ENCODE data around the gene FOXP3. TPM values are rescaled to one million over a fixed set of nuclear protein-coding genes. Genes with fewer than 3 reads are reported as not detected.
"Not testable (repeated sequence)": the region's sequence is repeated elsewhere in the genome, so short reads cannot be mapped to it uniquely, and the experiment has no call there.

FOXP3 gene, protein sequence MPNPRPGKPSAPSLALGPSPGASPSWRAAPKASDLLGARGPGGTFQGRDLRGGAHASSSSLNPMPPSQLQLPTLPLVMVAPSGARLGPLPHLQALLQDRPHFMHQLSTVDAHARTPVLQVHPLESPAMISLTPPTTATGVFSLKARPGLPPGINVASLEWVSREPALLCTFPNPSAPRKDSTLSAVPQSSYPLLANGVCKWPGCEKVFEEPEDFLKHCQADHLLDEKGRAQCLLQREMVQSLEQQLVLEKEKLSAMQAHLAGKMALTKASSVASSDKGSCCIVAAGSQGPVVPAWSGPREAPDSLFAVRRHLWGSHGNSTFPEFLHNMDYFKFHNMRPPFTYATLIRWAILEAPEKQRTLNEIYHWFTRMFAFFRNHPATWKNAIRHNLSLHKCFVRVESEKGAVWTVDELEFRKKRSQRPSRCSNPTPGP
- not detected for total RNA-seq

- ATAC-seq (ENCODE audit: low FRiP score): no peak
- DNase-seq (ENCODE audit: low spot score): no peak
- no peak for TF ChIP-seq CTCF (IDR thresholded peaks at IDR 0.05)
These were observed at the start of gene FOXP3 for GRCh38 chrX:49264460-49264859. FOXP3 (minus strand) TSS chrX:49264710; CDS start chrX:49258505, 6,205 bp downstream.

GRCh38 chrX:49312176-49312575, 47.7 kb upstream of the FOXP3 start:
- no peak for TF ChIP-seq CTCF (IDR thresholded peaks at IDR 0.05)
- no peak for ATAC-seq (ENCODE audit: low FRiP score)
- DNase-seq (ENCODE audit: low spot score): no peak

- no peak for DNase-seq (ENCODE audit: low spot score)
- no peak for TF ChIP-seq CTCF (IDR thresholded peaks at IDR 0.05)
- no peak for ATAC-seq (ENCODE audit: low FRiP score)
These were observed 45.9 kb upstream of the FOXP3 start for GRCh38 chrX:49310371-49310770.

DNA sequence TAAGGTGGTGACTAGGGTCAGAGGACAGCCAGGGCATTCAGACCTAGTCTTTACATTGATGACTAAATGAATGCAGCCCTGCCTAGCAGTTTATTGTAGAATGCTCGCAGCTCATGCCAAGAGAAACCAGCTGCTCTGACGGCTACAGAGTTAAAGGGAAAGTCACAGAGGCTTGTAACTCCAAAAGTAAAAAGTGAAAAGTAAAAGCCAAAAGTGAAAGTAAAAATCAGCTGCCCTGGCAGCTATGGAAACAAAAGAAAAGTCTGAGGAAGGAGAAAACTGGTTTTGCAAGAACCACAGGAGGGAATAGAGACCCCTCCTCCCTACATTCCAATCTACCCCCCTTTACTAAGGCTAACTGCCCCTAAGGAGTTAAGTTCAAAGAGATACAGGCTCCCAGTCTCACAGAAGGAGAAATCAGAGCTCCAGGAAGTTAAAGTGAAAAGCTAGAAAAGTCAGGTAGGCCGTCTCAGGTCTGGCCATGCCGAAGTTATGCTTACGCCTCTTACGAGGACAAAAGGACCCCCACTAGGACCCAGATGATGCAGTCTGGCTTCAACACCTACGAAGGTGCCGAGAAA, 45.0 kb upstream of the FOXP3 start:
- ATAC-seq (ENCODE audit: low FRiP score) (no peak), DNase-seq (ENCODE audit: low spot score) (no peak)
- TF ChIP-seq CTCF (IDR thresholded peaks at IDR 0.05): no peak

- ATAC-seq (ENCODE audit: low FRiP score) (no peak), DNase-seq (ENCODE audit: low spot score) (no peak)
- no peak for TF ChIP-seq CTCF (IDR thresholded peaks at IDR 0.05)
These were observed 44.2 kb upstream of the FOXP3 start for GRCh38 chrX:49308604-49309269.

DNA sequence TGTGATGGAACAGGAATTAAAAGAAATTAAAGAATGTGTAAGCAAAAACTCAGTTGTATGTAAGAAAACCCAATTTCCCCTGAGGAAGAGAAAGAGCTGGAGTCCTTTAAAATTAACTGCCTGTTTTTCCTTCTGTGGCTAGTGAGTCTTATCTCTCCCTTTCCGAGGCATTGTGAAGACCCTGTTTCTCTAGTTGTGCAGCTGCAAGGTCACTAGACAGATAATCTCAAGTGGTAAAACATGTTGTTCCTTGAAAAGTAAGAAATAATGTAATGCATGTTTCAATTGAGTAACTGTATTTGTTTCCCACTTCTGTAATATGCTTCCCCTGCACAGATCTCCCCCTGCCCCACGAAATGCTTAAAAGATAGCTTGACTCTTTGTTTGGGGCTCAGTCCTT, 43.3 kb upstream of the FOXP3 start:
- DNase-seq (ENCODE audit: low spot score); ATAC-seq (ENCODE audit: low FRiP score): not testable (repeated sequence)

GRCh38 chrX:49303346-49303745, 38.8 kb upstream of the FOXP3 start, which contains the start of gene GAGE10:
GAGE10 (plus strand) TSS chrX:49303646; CDS start chrX:49304860, 1,214 bp downstream.
- no peak for TF ChIP-seq CTCF (IDR thresholded peaks at IDR 0.05)
- ATAC-seq (ENCODE audit: low FRiP score): peak; percentile 19
- DNase-seq (ENCODE audit: low spot score): no peak
